ENCODE measurements around the gene GRHPR.

The GRHPR gene

GRCh38 chr9:37430841-37431597 lies 8.5 kb downstream of the GRHPR start:
- no peak for DNase-seq (ENCODE audit: low read depth, low spot score)
- TF ChIP-seq EZH2 (IDR thresholded peaks at IDR 0.05), result no peak
- TF ChIP-seq POLR2AphosphoS5 (IDR thresholded peaks at IDR 0.05; ENCODE audit: borderline replicate concordance, low read depth, low read length), result no peak
- TF ChIP-seq FOXP2 (optimal IDR thresholded peaks at IDR 0.05; ENCODE audit: control extremely low read depth, extremely low read length, insufficient read depth), result no peak
- no peaks in the 10 kb centered on the region for H3K9me3 ChIP-seq (ENCODE audit: low read depth, low read length)
- H3K36me3 ChIP-seq (ENCODE audit: insufficient read depth, low read length), result peaks cover 50% of the 10 kb centered on the region
- no peak overlapping the region for H3K4me3 ChIP-seq
- no peak overlapping the region for H3K9ac ChIP-seq (ENCODE audit: insufficient read length)
- no peak overlapping the region for H3K27ac ChIP-seq

GRCh38 chr9:37432020-37432419 lies 9.5 kb downstream of the GRHPR start:
- no peaks in the 10 kb centered on the region for H3K9me3 ChIP-seq (ENCODE audit: low read depth, low read length)
- DNase-seq (ENCODE audit: low read depth, low spot score), result no peak
- no peak overlapping the region for H3K9ac ChIP-seq (ENCODE audit: insufficient read length)
- H3K4me3 ChIP-seq, result no peak overlapping the region
- TF ChIP-seq FOXP2 (optimal IDR thresholded peaks at IDR 0.05; ENCODE audit: control extremely low read depth, extremely low read length, insufficient read depth) (no peak), POLR2AphosphoS5 (IDR thresholded peaks at IDR 0.05; ENCODE audit: borderline replicate concordance, low read depth, low read length) (no peak; the same call in 1 of the 2 replicates), EZH2 (IDR thresholded peaks at IDR 0.05) (no peak)
- H3K36me3 ChIP-seq (ENCODE audit: insufficient read depth, low read length), result peaks cover 49% of the 10 kb centered on the region
- no peak overlapping the region for H3K27ac ChIP-seq

- Histone ChIP-seq H3K36me3 (ENCODE audit: insufficient read depth, low read length) (peaks cover 57% of the 10 kb centered on the region), H3K4me3 (no peak overlapping the region), H3K27ac (no peak overlapping the region), H3K9me3 (ENCODE audit: low read depth, low read length) (no peaks in the 10 kb centered on the region), H3K9ac (ENCODE audit: insufficient read length) (no peak overlapping the region)
- DNase-seq (ENCODE audit: low read depth, low spot score), result no peak
- TF ChIP-seq POLR2AphosphoS5 (IDR thresholded peaks at IDR 0.05; ENCODE audit: borderline replicate concordance, low read depth, low read length), result no peak
- TF ChIP-seq FOXP2 (optimal IDR thresholded peaks at IDR 0.05; ENCODE audit: control extremely low read depth, extremely low read length, insufficient read depth), result no peak
- TF ChIP-seq EZH2 (IDR thresholded peaks at IDR 0.05), result no peak
These were observed 11.4 kb downstream of the GRHPR start for GRCh38 chr9:37433867-37434371.

- TF ChIP-seq FOXP2 (optimal IDR thresholded peaks at IDR 0.05; ENCODE audit: control extremely low read depth, extremely low read length, insufficient read depth) (no peak), EZH2 (IDR thresholded peaks at IDR 0.05) (no peak), POLR2AphosphoS5 (IDR thresholded peaks at IDR 0.05; ENCODE audit: borderline replicate concordance, low read depth, low read length) (no peak)
- H3K27ac ChIP-seq, result no peak overlapping the region
- H3K9me3 ChIP-seq (ENCODE audit: low read depth, low read length), result no peaks in the 10 kb centered on the region
- H3K4me3 ChIP-seq, result no peak overlapping the region
- no peak overlapping the region for H3K9ac ChIP-seq (ENCODE audit: insufficient read length)
- DNase-seq (ENCODE audit: low read depth, low spot score), result no peak
- peaks cover 77% of the 10 kb centered on the region for H3K36me3 ChIP-seq (ENCODE audit: insufficient read depth, low read length)
These were observed 14.0 kb downstream of the GRHPR start for GRCh38 chr9:37436540-37436939.

- TF ChIP-seq POLR2AphosphoS5 (IDR thresholded peaks at IDR 0.05; ENCODE audit: borderline replicate concordance, low read depth, low read length), result no peak
- TF ChIP-seq FOXP2 (optimal IDR thresholded peaks at IDR 0.05; ENCODE audit: control extremely low read depth, extremely low read length, insufficient read depth), result no peak
- TF ChIP-seq EZH2 (IDR thresholded peaks at IDR 0.05), result no peak
- no peak overlapping the region for H3K27ac ChIP-seq
- H3K9me3 ChIP-seq (ENCODE audit: low read depth, low read length), result no peaks in the 10 kb centered on the region
- no peak for DNase-seq (ENCODE audit: low read depth, low spot score)
- no peak overlapping the region for H3K4me3 ChIP-seq
- no peak overlapping the region for H3K9ac ChIP-seq (ENCODE audit: insufficient read length)
- H3K36me3 ChIP-seq (ENCODE audit: insufficient read depth, low read length), result peaks cover 78% of the 10 kb centered on the region
These were observed 14.5 kb downstream of the GRHPR start for GRCh38 chr9:37437010-37437409.

- Histone ChIP-seq H3K4me3 (no peak overlapping the region), H3K27ac (no peak overlapping the region), H3K9me3 (ENCODE audit: low read depth, low read length) (no peaks in the 10 kb centered on the region), H3K36me3 (ENCODE audit: insufficient read depth, low read length) (peaks cover 84% of the 10 kb centered on the region), H3K9ac (ENCODE audit: insufficient read length) (no peak overlapping the region)
- no peak for DNase-seq (ENCODE audit: low read depth, low spot score)
- no peak for TF ChIP-seq FOXP2 (optimal IDR thresholded peaks at IDR 0.05; ENCODE audit: control extremely low read depth, extremely low read length, insufficient read depth)
- no peak for TF ChIP-seq POLR2AphosphoS5 (IDR thresholded peaks at IDR 0.05; ENCODE audit: borderline replicate concordance, low read depth, low read length)
- TF ChIP-seq EZH2 (IDR thresholded peaks at IDR 0.05), result no peak
These were observed 15.1 kb downstream of the GRHPR start for GRCh38 chr9:37437621-37438020.

- no peak overlapping the region for H3K4me3 ChIP-seq
- no peaks in the 10 kb centered on the region for H3K9me3 ChIP-seq (ENCODE audit: low read depth, low read length)
- DNase-seq (ENCODE audit: low read depth, low spot score), result no peak
- TF ChIP-seq EZH2 (IDR thresholded peaks at IDR 0.05) (no peak), POLR2AphosphoS5 (IDR thresholded peaks at IDR 0.05; ENCODE audit: borderline replicate concordance, low read depth, low read length) (no peak), FOXP2 (optimal IDR thresholded peaks at IDR 0.05; ENCODE audit: control extremely low read depth, extremely low read length, insufficient read depth) (no peak)
- no peak overlapping the region for H3K9ac ChIP-seq (ENCODE audit: insufficient read length)
- H3K36me3 ChIP-seq (ENCODE audit: insufficient read depth, low read length), result peaks cover 86% of the 10 kb centered on the region
- no peak overlapping the region for H3K27ac ChIP-seq
These were observed 15.9 kb downstream of the GRHPR start for GRCh38 chr9:37438359-37438758.

GRCh38 chr9:37441776-37442370 lies 19.4 kb downstream of the GRHPR start:
- Histone ChIP-seq H3K9ac (ENCODE audit: insufficient read length) (no peak overlapping the region), H3K27ac (no peak overlapping the region), H3K9me3 (ENCODE audit: low read depth, low read length) (no peaks in the 10 kb centered on the region), H3K36me3 (ENCODE audit: insufficient read depth, low read length) (peaks cover 62% of the 10 kb centered on the region), H3K4me3 (no peak overlapping the region)
- no peak for TF ChIP-seq POLR2AphosphoS5 (IDR thresholded peaks at IDR 0.05; ENCODE audit: borderline replicate concordance, low read depth, low read length)
- TF ChIP-seq FOXP2 (optimal IDR thresholded peaks at IDR 0.05; ENCODE audit: control extremely low read depth, extremely low read length, insufficient read depth), result no peak
- no peak for TF ChIP-seq EZH2 (IDR thresholded peaks at IDR 0.05)
- DNase-seq (ENCODE audit: low read depth, low spot score), result no peak

Measured in SK-N-MC (cell line).